GM12892 (cell line): ENCODE measurements around the gene KLF18.

Experiments used
- DNase-seq: peaks from one replicate; pipeline ENCODE4 v3.0.0; 2011; ENCODE audit not compliant: insufficient read length
- FAIRE-seq: peaks from 2 replicates; lab custom pipeline; 2011; peaks lifted over from hg19 to GRCh38; lab: Jason Lieb, UNC
- POLR2A ChIP-seq: IDR thresholded peaks from 2 replicates; pipeline ENCODE4 v1.6.1; 2011; ENCODE audit warnings: low read depth, low read length, control low read depth
- POLR2AphosphoS5 ChIP-seq: IDR thresholded peaks from 2 replicates; pipeline ENCODE4 v1.6.1; 2011; ENCODE audit warnings: low read depth, low read length, control low read depth
- TAF1 ChIP-seq: IDR thresholded peaks from 2 replicates; pipeline ENCODE4 v1.6.1; 2011; ENCODE audit warnings: low read depth, mild to moderate bottlenecking, control low read depth, low read length, borderline replicate concordance

The KLF18 gene

GRCh38 chr1:44100183-44100868 lies 41.1 kb downstream of the KLF18 start:
- DNase-seq, result no peak
- FAIRE-seq, result no peak
- TF ChIP-seq POLR2A (no peak), TAF1 (no peak), POLR2AphosphoS5 (no peak)

- no peak for FAIRE-seq
- no peak for DNase-seq
- TF ChIP-seq TAF1 (no peak), POLR2AphosphoS5 (no peak), POLR2A (no peak)
These were observed 47.4 kb downstream of the KLF18 start for GRCh38 chr1:44094047-44094446.

- TF ChIP-seq POLR2A, result no peak
- TF ChIP-seq TAF1, result no peak
- no peak for TF ChIP-seq POLR2AphosphoS5
- FAIRE-seq (no peak), DNase-seq (no peak)
These were observed 50.8 kb downstream of the KLF18 start for GRCh38 chr1:44090429-44091252.

GRCh38 chr1:44089371-44090048 lies 51.9 kb downstream of the KLF18 start:
- FAIRE-seq (no peak), DNase-seq (no peak)
- no peak for TF ChIP-seq TAF1
- no peak for TF ChIP-seq POLR2AphosphoS5
- no peak for TF ChIP-seq POLR2A
